Activated CD4-positive, alpha-beta memory T cell treated with anti-CD3 and anti-CD28 coated beads for 36 hours (primary cell): ENCODE measurements around the gene RTN4RL2. TPM values are rescaled to one million over a fixed set of nuclear protein-coding genes. Genes with fewer than 3 reads are reported as not detected.

ENCODE experiments used
- CTCF ChIA-PET: fragments of 350-600 bp; sonication (Branson Sonifier 250); formaldehyde crosslinking; loops from one replicate; lab custom pipeline; 2021; ENCODE audit warnings: antibody characterized with exemption, inconsistent platforms; lab: Charles Lee
- POLR2A ChIA-PET: fragments of 350-600 bp; sonication (Branson Sonifier 250); formaldehyde crosslinking; loops from one replicate; lab custom pipeline; 2021; ENCODE audit warnings: antibody characterized with exemption; lab: Charles Lee
- DNase-seq: peaks from one replicate; pipeline ENCODE4 v3.0.0-alpha.2; 2020
- H3K27ac Mint-ChIP-seq: one replicate; pipeline ENCODE4 v1.8.0; 2021; ENCODE audit warnings: mixed read lengths
- H3K27me3 Mint-ChIP-seq: one replicate; pipeline ENCODE4 v1.8.0; 2021; ENCODE audit warnings: mixed read lengths
- H3K36me3 Mint-ChIP-seq: one replicate; pipeline ENCODE4 v1.8.0; 2021; ENCODE audit warnings: mixed read lengths
- H3K4me1 Mint-ChIP-seq: one replicate; pipeline ENCODE4 v1.8.0; 2021; ENCODE audit warnings: low read depth, mixed read lengths
- H3K4me3 Mint-ChIP-seq: one replicate; pipeline ENCODE4 v1.8.0; 2021; ENCODE audit warnings: mild to moderate bottlenecking, mixed read lengths
- H3K9me3 Mint-ChIP-seq: one replicate; pipeline ENCODE4 v1.8.0; 2021; ENCODE audit warnings: mixed read lengths
- intact Hi-C: fragments of 100-400 bp; cut with micrococcal nuclease; formaldehyde crosslinking; loops from one replicate; pipeline ENCODE4 v1.15.1; 2023
- total RNA-seq, 2 experiments: library from RNA; stranded (reverse); gene quantifications; one replicate each; pipeline ENCODE4 v1.2.3, GENCODE V29; 2021

The RTN4RL2 gene
- total RNA-seq, 2 experiments from 2014 or later = 0.36 to 0.51 TPM

GRCh38 chr11:57521116-57521515, 60.8 kb downstream of the RTN4RL2 start:
- ChIA-PET CTCF (interaction anchor here (1.0 to 20.2 kb wide), 2 partner anchors 23 to 46 kb away, joined by 3 to 562 read pairs; partner anchors contain the start of gene UBE2L6), POLR2A (interaction anchor here (0.7 kb wide), 1 partner anchor 79 kb away, joined by 3 read pairs; no protein-coding TSS in a partner anchor)
- no peak for DNase-seq
- Mint-ChIP-seq H3K4me3 (no peak overlapping the region), H3K36me3 (peaks cover 4% of the 10 kb centered on the region), H3K27ac (no peak overlapping the region), H3K27me3 (no peaks in the 10 kb centered on the region), H3K4me1 (peaks cover 2% of the 10 kb centered on the region), H3K9me3 (no peaks in the 10 kb centered on the region)
- intact Hi-C loops = no loop called here

- intact Hi-C loops = no loop called here
- Mint-ChIP-seq H3K4me3 (no peak overlapping the region), H3K27ac (no peak overlapping the region), H3K27me3 (no peaks in the 10 kb centered on the region), H3K9me3 (no peaks in the 10 kb centered on the region), H3K4me1 (peaks cover 11% of the 10 kb centered on the region), H3K36me3 (peaks cover 11% of the 10 kb centered on the region)
- ChIA-PET POLR2A (no interaction called here), CTCF (interaction anchor here (1.5 to 20.2 kb wide), 3 partner anchors 26 to 118 kb away, joined by 6 to 562 read pairs (median 15); no protein-coding TSS in a partner anchor)
- no peak for DNase-seq
These were observed 63.1 kb downstream of the RTN4RL2 start for GRCh38 chr11:57523419-57523818.

Other genes with a start within 250 kb of the RTN4RL2 start
- not detected for gene APLNR, start 223.3 kb upstream of the RTN4RL2 start, total RNA-seq
- gene TNKS1BP1, start 135.6 kb upstream of the RTN4RL2 start, total RNA-seq = 10 to 100 TPM; 14.0 to 15.1 TPM
- 100 to 1,000 TPM; 256 to 262 TPM for gene SSRP1, start 124.6 kb upstream of the RTN4RL2 start, total RNA-seq
- not detected for gene P2RX3, start 122.2 kb upstream of the RTN4RL2 start, total RNA-seq
- not detected for gene PRG3, start 79.4 kb upstream of the RTN4RL2 start, total RNA-seq
- 1 to 10 TPM; 1.8 to 2.2 TPM for gene PRG2, start 69.9 kb upstream of the RTN4RL2 start, total RNA-seq
- 100 to 1,000 TPM; 170 to 186 TPM for gene SLC43A3, start 33.4 kb upstream of the RTN4RL2 start, total RNA-seq
- 10 to 100 TPM; 23.1 to 23.3 TPM for gene SLC43A1, start 55.2 kb downstream of the RTN4RL2 start, total RNA-seq
- gene TIMM10, start 70.2 kb downstream of the RTN4RL2 start, total RNA-seq = 100 to 1,000 TPM; 131 to 134 TPM
- not detected for gene SMTNL1, start 77.1 kb downstream of the RTN4RL2 start, total RNA-seq
- gene UBE2L6, start 107.1 kb downstream of the RTN4RL2 start, total RNA-seq = 100 to 1,000 TPM; 152 to 162 TPM
- gene SERPING1, start 137.2 kb downstream of the RTN4RL2 start, total RNA-seq = under 1 TPM in 1 of 2 experiments, not detected in 1; 0.43 TPM
- gene YPEL4, start 189.4 kb downstream of the RTN4RL2 start, total RNA-seq = under 1 TPM; 0.43 to 0.73 TPM
- 10 to 100 TPM; 13.9 to 15.2 TPM for gene CLP1, start 197.2 kb downstream of the RTN4RL2 start, total RNA-seq
- 10 to 100 TPM; 56.8 to 65.5 TPM for gene ZDHHC5, start 207.6 kb downstream of the RTN4RL2 start, total RNA-seq